Thymus (tissue), 11 donors: ENCODE measurements around the gene CRIP2. TPM values are rescaled to one million over a fixed set of nuclear protein-coding genes. Genes with fewer than 3 reads are reported as not detected.

ENCODE experiments used
- DNase-seq, 9 donors: peaks; one replicate each; pipeline ENCODE4 v3.0.0-alpha.2; 2013; ENCODE audit warnings: low spot score in 9 of 9, low read depth in 6 of 9, missing footprints in 1 of 9
- H3K27ac ChIP-seq, 2 donors: one replicate each; pipeline ENCODE4 v1.5.1; 2013; ENCODE audit warnings: control low read depth in 1 of 2, low read depth in 1 of 2, low read length in 1 of 2, mild to moderate bottlenecking in 1 of 2, moderate library complexity in 1 of 2
- H3K27me3 ChIP-seq, 2 donors: one replicate each; pipeline ENCODE4 v1.5.1; 2013; ENCODE audit warnings: low read length in 1 of 2; ENCODE audit not compliant: control insufficient read depth in 2 of 2, insufficient read depth in 1 of 2
- H3K36me3 ChIP-seq, 2 donors: one replicate each; pipeline ENCODE4 v1.5.1; 2013; ENCODE audit warnings: low read length in 1 of 2, mild to moderate bottlenecking in 1 of 2, moderate library complexity in 1 of 2; ENCODE audit not compliant: control insufficient read depth in 2 of 2, insufficient read depth in 2 of 2
- H3K4me1 ChIP-seq, 2 donors: one replicate each; pipeline ENCODE4 v1.5.1; 2013; ENCODE audit warnings: low read length in 2 of 2; ENCODE audit not compliant: control insufficient read depth in 2 of 2, insufficient read depth in 2 of 2
- H3K4me3 ChIP-seq, 2 donors: one replicate each; pipeline ENCODE4 v1.5.1; 2013; ENCODE audit warnings: low read length in 2 of 2, control low read depth in 1 of 2, mild to moderate bottlenecking in 1 of 2
- H3K9me3 ChIP-seq, 2 donors: one replicate each; pipeline ENCODE4 v1.5.1; 2013; ENCODE audit warnings: low read length in 1 of 2, mild to moderate bottlenecking in 1 of 2; ENCODE audit not compliant: control insufficient read depth in 2 of 2, insufficient read depth in 1 of 2
- WGBS: extraction: QIAGEN DNeasy Blood & Tissue Kit; methylation state at CpG from one replicate; pipeline ENCODE4 v1.1.7; 2013; 5-methylcytosine and 5-hydroxymethylcytosine counted together
- polyA plus RNA-seq: library from polyadenylated mRNA; stranded (reverse); fragments of 200-250 nt; gene quantifications from one replicate; pipeline ENCODE4 v1.2.3, GENCODE V29; 2013
- total RNA-seq: library from RNA; stranded (reverse); fragments of 120-200 nt; gene quantifications from one replicate; pipeline ENCODE4 v1.2.4, GENCODE V29; 2013
- donor health status: healthy.

The CRIP2 gene
- total and polyA plus RNA-seq, 2 donors, result 15.9 to 89.7 TPM

DNA sequence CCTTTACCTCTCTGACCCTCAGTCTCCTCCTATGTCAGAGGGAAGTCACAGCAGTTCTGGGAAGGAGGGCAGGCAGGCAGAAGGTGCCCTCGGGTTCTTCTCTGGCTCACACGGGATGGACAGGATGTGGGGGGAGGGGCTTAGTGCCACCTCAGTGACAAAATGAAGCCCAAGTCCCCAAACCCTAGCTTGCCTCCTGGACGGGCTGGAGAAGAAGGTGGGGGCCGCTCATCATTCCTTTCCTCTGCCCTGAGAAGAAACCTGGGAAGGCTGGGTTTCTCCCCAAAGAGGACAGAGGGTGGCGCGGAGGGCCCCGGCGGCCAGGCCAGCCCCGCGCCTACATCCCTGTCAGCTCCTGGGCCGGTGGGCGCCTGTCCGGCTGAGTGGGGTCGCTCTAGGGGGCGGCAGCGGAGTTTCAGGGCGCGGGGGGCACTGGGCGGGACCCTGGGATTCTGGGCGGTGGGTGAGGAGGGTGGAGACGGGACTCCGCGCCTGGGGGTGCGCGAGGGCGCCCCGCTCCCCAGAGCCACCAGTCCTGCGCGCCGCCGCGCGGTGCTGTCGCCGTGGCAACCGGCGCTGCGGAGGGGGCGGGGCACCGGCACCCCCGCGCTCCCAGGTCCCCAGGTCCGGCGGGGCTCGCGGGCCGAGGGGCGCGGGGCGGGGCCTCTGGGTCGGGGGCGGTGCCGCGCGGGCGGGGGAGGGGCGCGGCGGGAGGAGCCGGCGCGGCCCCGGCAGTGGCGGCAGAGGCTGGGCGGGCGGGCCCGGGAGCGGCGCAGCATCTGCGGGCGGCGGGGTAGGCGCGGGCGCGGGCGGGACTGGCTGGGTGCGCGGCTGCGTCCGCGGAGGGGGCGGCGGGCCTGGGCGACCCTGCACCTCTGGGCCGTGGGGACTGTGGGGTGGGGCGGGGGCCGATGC, 51.5 kb downstream of the CRIP2 start, which contains the start of gene TMEM121:
Gene TMEM121, plus strand, starts transcription at position 723 of the 915 bp plus-strand sequence. CDS start 2,252 bp downstream, outside the sequence.
- 3% methylated on average over 87 of the region's 88 CpGs for WGBS
- peaks cover 3 to 20% of the 10 kb centered on the region in 2 donors for H3K4me1 ChIP-seq
- no peak within 1 kb of the TSS for H3K27ac ChIP-seq

DNA sequence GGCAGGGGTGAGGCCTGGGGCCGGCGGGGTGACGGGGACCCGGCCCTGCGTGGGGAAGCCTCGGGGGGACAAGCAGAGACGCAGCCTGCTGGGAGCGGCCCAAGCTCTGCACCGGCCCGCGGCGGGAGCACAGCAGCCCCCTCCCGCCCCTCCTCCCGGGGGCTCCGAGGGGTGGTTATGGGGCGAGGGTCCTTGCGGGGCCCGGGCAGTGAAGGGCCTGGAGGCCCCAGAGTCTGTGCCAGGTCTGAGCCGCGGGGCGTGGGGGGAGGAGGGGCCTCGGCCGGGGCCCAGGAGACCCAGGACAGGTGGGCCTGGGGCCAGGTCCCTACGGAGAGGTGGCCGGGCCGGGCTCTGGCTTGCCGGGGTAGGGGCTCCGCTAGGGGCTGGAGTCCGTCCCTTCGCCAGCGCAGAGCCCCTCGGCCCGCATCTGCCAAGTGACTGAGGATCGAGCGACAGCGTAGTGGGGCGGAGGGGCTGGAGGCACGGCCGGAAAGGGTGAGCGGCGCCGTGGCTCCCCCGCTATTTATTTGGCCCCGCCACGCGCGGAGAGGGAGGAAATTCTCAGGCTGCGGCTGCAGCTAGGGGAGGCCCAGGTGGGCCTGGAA, 52.3 kb downstream of the CRIP2 start:
- H3K27ac ChIP-seq, result no peak overlapping the region
- 4% methylated on average over 48 of the region's 48 CpGs for WGBS
- DNase-seq, result no peak

More for the DNA sequence above, 51.5 kb downstream of the CRIP2 start, which contains the start of gene TMEM121:
- DNase-seq, result no peak
- H3K4me3 ChIP-seq, result peak within 1 kb of the TSS in 1 of 2 donors; percentile 40
- no peaks in the 10 kb centered on the region for H3K9me3 ChIP-seq
- H3K27me3 ChIP-seq, result peaks cover 53 to 80% of the 10 kb centered on the region in 2 donors
- no peaks in the 10 kb centered on the region for H3K36me3 ChIP-seq

DNA sequence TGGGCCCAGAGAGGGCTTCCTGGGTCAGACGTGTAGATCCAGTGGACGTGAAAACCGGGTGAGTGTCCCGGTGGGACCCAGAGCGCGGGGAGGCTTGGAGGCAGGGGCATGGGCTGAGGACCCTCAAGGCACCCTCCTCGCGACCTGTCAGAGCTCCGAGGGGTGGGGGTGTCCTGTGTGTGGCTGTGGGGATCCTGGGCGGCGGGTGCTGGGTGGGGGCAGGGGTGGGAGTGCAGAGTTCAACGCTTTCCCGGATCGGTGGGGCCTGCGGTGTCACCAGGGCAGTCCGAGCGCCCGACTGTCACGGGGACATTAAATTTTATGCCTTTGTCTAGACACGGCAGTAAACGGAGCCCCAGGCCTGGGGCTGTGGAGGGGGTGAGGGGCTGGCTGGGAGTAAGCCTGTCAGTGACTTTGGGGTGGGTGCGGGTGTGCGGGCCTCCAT, 52.8 kb downstream of the CRIP2 start:
- Histone ChIP-seq H3K4me1 (peaks cover 3 to 20% of the 10 kb centered on the region in 2 donors), H3K9me3 (no peaks in the 10 kb centered on the region), H3K27ac (no peak overlapping the region), H3K27me3 (peaks cover 53 to 81% of the 10 kb centered on the region in 2 donors), H3K36me3 (no peaks in the 10 kb centered on the region), H3K4me3 (peak overlapping the region in 1 of 2 donors; percentile 40)
- no peak for DNase-seq
- 42% methylated on average over 23 of the region's 23 CpGs for WGBS

More for the DNA sequence above, 52.3 kb downstream of the CRIP2 start:
- peak overlapping the region in 1 of 2 donors; percentile 40 for H3K4me3 ChIP-seq
- H3K27me3 ChIP-seq, result peaks cover 53 to 84% of the 10 kb centered on the region in 2 donors
- H3K36me3 ChIP-seq, result no peaks in the 10 kb centered on the region
- peaks cover 3 to 20% of the 10 kb centered on the region in 2 donors for H3K4me1 ChIP-seq
- no peaks in the 10 kb centered on the region for H3K9me3 ChIP-seq

DNA sequence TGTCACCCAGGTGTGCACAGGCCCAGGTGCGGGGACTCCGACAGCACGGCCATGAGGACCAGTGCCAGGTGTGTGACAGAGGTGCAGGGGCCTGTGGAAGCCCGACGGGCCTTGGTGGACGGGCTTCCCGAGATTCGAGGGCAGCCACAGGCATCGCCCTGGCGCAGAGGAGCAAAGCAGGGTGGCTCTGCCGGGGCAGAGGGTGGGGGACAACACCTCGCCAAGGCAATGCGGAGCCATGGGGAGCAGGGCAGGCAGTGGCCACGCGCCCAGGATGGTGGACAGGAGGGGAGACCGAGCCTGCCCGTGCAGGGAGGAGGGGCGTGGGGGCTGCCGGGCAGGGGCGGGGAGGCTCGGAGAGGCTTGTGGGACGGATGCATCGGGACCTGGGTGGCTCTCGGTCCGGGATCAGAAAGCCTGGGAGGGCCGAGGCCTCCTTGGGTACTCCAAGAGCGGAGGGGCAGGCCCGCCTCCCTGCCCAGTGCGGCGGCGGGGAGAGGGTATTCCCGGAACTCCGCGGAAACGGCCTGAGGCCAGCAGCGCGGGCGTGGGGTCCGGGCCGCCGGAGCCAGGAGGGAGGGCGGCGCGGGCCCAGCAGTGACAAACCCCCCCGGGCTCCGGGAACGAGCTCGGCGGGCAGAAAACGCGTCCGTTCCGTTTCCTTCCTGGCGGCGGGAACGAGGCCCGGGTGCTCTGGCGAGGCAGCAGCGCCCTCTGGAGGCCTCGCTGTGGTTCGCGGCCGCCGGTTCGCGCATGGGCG, 53.4 kb downstream of the CRIP2 start:
- DNase-seq, result peak in 8 of 9 donors; percentile 34 to 83 (median 60)
- no peak overlapping the region for H3K27ac ChIP-seq
- WGBS, result 13% methylated on average over 67 of the region's 67 CpGs
- peaks cover 53 to 85% of the 10 kb centered on the region in 2 donors for H3K27me3 ChIP-seq
- H3K4me1 ChIP-seq, result peaks cover 3 to 20% of the 10 kb centered on the region in 2 donors
- no peaks in the 10 kb centered on the region for H3K9me3 ChIP-seq
- peak overlapping the region; percentile 30 to 54 for H3K4me3 ChIP-seq
- H3K36me3 ChIP-seq, result no peaks in the 10 kb centered on the region

DNA sequence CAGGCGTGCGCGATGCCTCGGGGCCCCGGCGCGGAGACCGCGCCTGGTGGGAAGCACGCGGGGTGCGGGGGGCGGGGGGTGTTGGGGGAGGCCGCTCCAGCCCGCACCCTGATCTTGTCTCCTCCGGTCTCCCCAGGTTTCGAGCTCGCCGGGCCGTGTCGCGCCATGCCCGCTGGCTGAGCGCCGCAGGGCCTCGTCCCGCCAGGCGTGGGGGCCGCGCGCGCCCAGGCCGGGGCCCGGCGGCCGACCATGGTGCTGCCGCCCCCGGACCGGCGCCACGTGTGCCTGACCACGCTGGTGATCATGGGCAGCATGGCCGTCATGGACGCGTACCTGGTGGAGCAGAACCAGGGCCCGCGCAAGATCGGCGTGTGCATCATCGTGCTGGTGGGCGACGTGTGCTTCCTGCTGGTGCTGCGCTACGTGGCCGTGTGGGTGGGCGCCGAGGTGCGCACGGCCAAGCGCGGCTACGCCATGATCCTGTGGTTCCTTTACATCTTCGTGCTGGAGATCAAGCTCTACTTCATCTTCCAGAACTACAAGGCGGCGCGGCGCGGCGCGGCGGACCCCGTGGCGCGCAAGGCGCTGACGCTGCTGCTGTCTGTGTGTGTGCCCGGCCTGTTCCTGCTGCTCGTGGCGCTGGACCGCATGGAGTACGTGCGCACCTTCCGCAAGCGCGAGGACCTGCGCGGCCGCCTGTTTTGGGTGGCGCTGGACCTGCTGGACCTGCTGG, 54.1 kb downstream of the CRIP2 start:
- WGBS, result 9% methylated on average over 89 of the region's 89 CpGs
- H3K27ac ChIP-seq, result peak overlapping the region in 1 of 2 donors; percentile 3
- peaks cover 53 to 89% of the 10 kb centered on the region in 2 donors for H3K27me3 ChIP-seq

DNA sequence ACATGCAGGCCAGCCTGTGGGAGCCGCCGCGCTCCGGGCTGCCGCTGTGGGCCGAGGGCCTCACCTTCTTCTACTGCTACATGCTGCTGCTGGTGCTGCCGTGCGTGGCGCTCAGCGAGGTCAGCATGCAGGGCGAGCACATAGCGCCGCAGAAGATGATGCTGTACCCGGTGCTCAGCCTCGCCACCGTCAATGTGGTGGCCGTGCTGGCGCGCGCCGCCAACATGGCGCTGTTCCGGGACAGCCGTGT, 54.6 kb downstream of the CRIP2 start:
- H3K4me3 ChIP-seq, result peak overlapping the region in 1 of 2 donors; percentile 54
- DNase-seq, result no peak
- H3K36me3 ChIP-seq, result no peaks in the 10 kb centered on the region
- peak overlapping the region in 1 of 2 donors; percentile 3 for H3K27ac ChIP-seq
- H3K9me3 ChIP-seq, result no peaks in the 10 kb centered on the region
- peaks cover 3 to 20% of the 10 kb centered on the region in 2 donors for H3K4me1 ChIP-seq
- WGBS, result 17% methylated on average over 24 of the region's 24 CpGs
- H3K27me3 ChIP-seq, result peaks cover 53 to 86% of the 10 kb centered on the region in 2 donors

More for the DNA sequence above, 54.1 kb downstream of the CRIP2 start:
- Histone ChIP-seq H3K4me1 (peaks cover 3 to 20% of the 10 kb centered on the region in 2 donors), H3K4me3 (peak overlapping the region in 1 of 2 donors; percentile 54), H3K9me3 (no peaks in the 10 kb centered on the region), H3K36me3 (no peaks in the 10 kb centered on the region)
- DNase-seq, result peak in 1 of 9 donors; percentile 32

Other genes with a start within 250 kb of the CRIP2 start
- 26.3 TPM for gene BTBD6, start 226.3 kb upstream of the CRIP2 start, total RNA-seq
- 44.9 TPM for gene BTBD6, start 226.3 kb upstream of the CRIP2 start, polyA plus RNA-seq
- gene BRF1, start 173.8 kb upstream of the CRIP2 start, total RNA-seq, result 14.7 TPM
- 29.8 TPM for gene BRF1, start 173.8 kb upstream of the CRIP2 start, polyA plus RNA-seq
- gene PACS2, start 160.1 kb upstream of the CRIP2 start, total RNA-seq, result 20.5 TPM
- 64.6 TPM for gene PACS2, start 160.1 kb upstream of the CRIP2 start, polyA plus RNA-seq
- gene TEX22, start 76.3 kb upstream of the CRIP2 start, total RNA-seq, result 0.85 TPM
- gene TEX22, start 76.3 kb upstream of the CRIP2 start, polyA plus RNA-seq, result 1.2 TPM
- 32.5 TPM for gene MTA1, start 55.0 kb upstream of the CRIP2 start, total RNA-seq
- 80.8 TPM for gene MTA1, start 55.0 kb upstream of the CRIP2 start, polyA plus RNA-seq
- 108 TPM for gene CRIP1, start 12.1 kb downstream of the CRIP2 start, total RNA-seq
- gene CRIP1, start 12.1 kb downstream of the CRIP2 start, polyA plus RNA-seq, result 471 TPM
- gene TEDC1, start 16.4 kb downstream of the CRIP2 start, total RNA-seq, result 17.9 TPM
- 23.3 TPM for gene TEDC1, start 16.4 kb downstream of the CRIP2 start, polyA plus RNA-seq
- gene TMEM121, start 51.8 kb downstream of the CRIP2 start, total RNA-seq, result 2.8 TPM
- gene TMEM121, start 51.8 kb downstream of the CRIP2 start, polyA plus RNA-seq, result 2.1 TPM